H9 (cell line): ENCODE measurements around the gene LGMN. TPM values are rescaled to one million over a fixed set of nuclear protein-coding genes. Genes with fewer than 3 reads are reported as not detected.

Source experiments
- DNase-seq: peaks from one replicate; pipeline ENCODE4 v3.0.0-alpha.2; 2017
- H2AFZ ChIP-seq: one replicate; pipeline ENCODE4 v1.6.1; 2013; ENCODE audit warnings: mild to moderate bottlenecking, low read length, control low read depth, moderate library complexity
- H2AK5ac ChIP-seq: 2 replicates; pipeline ENCODE4 v1.6.1; 2013; ENCODE audit warnings: low read length, control low read depth, mixed read lengths; ENCODE audit not compliant: insufficient read length
- H2BK120ac ChIP-seq: one replicate; pipeline ENCODE4 v1.6.1; 2013; ENCODE audit warnings: low read depth, mild to moderate bottlenecking, low read length, control low read depth, inconsistent platforms; ENCODE audit not compliant: poor library complexity, severe bottlenecking
- H2BK12ac ChIP-seq: 2 replicates; pipeline ENCODE4 v1.6.1; 2013; ENCODE audit warnings: low read length, control low read depth, mixed read lengths, low read depth; ENCODE audit not compliant: insufficient read length
- H2BK15ac ChIP-seq: 2 replicates; pipeline ENCODE4 v1.6.1; 2013; ENCODE audit warnings: low read depth, low read length, control low read depth
- H2BK20ac ChIP-seq: one replicate; pipeline ENCODE4 v1.6.1; 2013; ENCODE audit warnings: low read depth, mild to moderate bottlenecking, low read length, control low read depth, inconsistent platforms; ENCODE audit not compliant: poor library complexity, severe bottlenecking
- H2BK5ac ChIP-seq: 2 replicates; pipeline ENCODE4 v1.6.1; 2013; ENCODE audit warnings: low read length, control low read depth, mixed read lengths; ENCODE audit not compliant: insufficient read length
- H3K14ac ChIP-seq: 2 replicates; pipeline ENCODE4 v1.6.1; 2013; ENCODE audit warnings: low read length, control low read depth; ENCODE audit not compliant: insufficient read depth
- H3K18ac ChIP-seq: 2 replicates; pipeline ENCODE4 v1.6.1; 2013; ENCODE audit warnings: low read depth, mild to moderate bottlenecking, mixed read lengths, low read length, control low read depth; ENCODE audit not compliant: insufficient read length
- H3K23ac ChIP-seq: 2 replicates; pipeline ENCODE4 v1.6.1; 2013; ENCODE audit warnings: low read length, control low read depth, mixed read lengths, low read depth; ENCODE audit not compliant: insufficient read length
- H3K23me2 ChIP-seq: 2 replicates; pipeline ENCODE4 v1.6.1; 2013; ENCODE audit warnings: low read depth, mild to moderate bottlenecking, mixed read lengths, low read length, control low read depth; ENCODE audit not compliant: insufficient read length, poor library complexity, severe bottlenecking
- H3K27ac ChIP-seq: 2 replicates; pipeline ENCODE4 v1.5.1; 2013; ENCODE audit warnings: low read length, control low read depth, mixed read lengths, low read depth; ENCODE audit not compliant: insufficient read length
- H3K27me3 ChIP-seq: 2 replicates; pipeline ENCODE4 v1.6.1; 2013; ENCODE audit warnings: low read length, control low read depth, inconsistent platforms; ENCODE audit not compliant: insufficient read depth
- H3K4ac ChIP-seq: 2 replicates; pipeline ENCODE4 v1.6.1; 2013; ENCODE audit warnings: low read depth, mild to moderate bottlenecking, control low read depth, inconsistent platforms, low read length, moderate library complexity
- H3K4me1 ChIP-seq: 2 replicates; pipeline ENCODE4 v1.6.1; 2013; ENCODE audit warnings: low read length, control low read depth, inconsistent platforms; ENCODE audit not compliant: insufficient read depth
- H3K4me2 ChIP-seq: 2 replicates; pipeline ENCODE4 v1.6.1; 2013; ENCODE audit warnings: low read length, control low read depth, mixed read lengths; ENCODE audit not compliant: insufficient read length, insufficient read depth
- H3K56ac ChIP-seq: 2 replicates; pipeline ENCODE4 v1.6.1; 2013; ENCODE audit warnings: low read depth, mild to moderate bottlenecking, mixed read lengths, low read length, control low read depth; ENCODE audit not compliant: insufficient read length
- H3K79me1 ChIP-seq: 2 replicates; pipeline ENCODE4 v1.6.1; 2013; ENCODE audit warnings: low read depth, mild to moderate bottlenecking, moderate library complexity, low read length, control low read depth, inconsistent platforms; ENCODE audit not compliant: insufficient read depth, poor library complexity, severe bottlenecking
- H3K79me2 ChIP-seq: 2 replicates; pipeline ENCODE4 v1.6.1; 2013; ENCODE audit warnings: low read length, control low read depth, inconsistent platforms; ENCODE audit not compliant: insufficient read depth
- H3K9ac ChIP-seq: 2 replicates; pipeline ENCODE4 v1.6.1; 2013; ENCODE audit warnings: low read length, control low read depth, mixed read lengths; ENCODE audit not compliant: insufficient read length; ENCODE audit errors: extremely low read depth
- H3K9me3 ChIP-seq: one replicate; pipeline ENCODE4 v1.6.1; 2013; ENCODE audit warnings: low read depth, low read length, inconsistent platforms; ENCODE audit not compliant: control insufficient read depth
- H3T11ph ChIP-seq: one replicate; pipeline ENCODE4 v1.6.1; 2013; ENCODE audit warnings: mild to moderate bottlenecking, low read length, control low read depth, inconsistent platforms
- H4K20me1 ChIP-seq: one replicate; pipeline ENCODE4 v1.6.1; 2013; ENCODE audit not compliant: control insufficient read depth, insufficient read length, insufficient read depth
- H4K5ac ChIP-seq: 2 replicates; pipeline ENCODE4 v1.6.1; 2013; ENCODE audit warnings: low read depth, mild to moderate bottlenecking, mixed read lengths, low read length, control low read depth; ENCODE audit not compliant: insufficient read length
- H4K8ac ChIP-seq: replicated peaks from 2 replicates; pipeline ENCODE4 v1.6.1; 2013; ENCODE audit warnings: low read length, control low read depth, mixed read lengths, low read depth; ENCODE audit not compliant: insufficient read length
- H4K91ac ChIP-seq: 2 replicates; pipeline ENCODE4 v1.6.1; 2013; ENCODE audit warnings: low read depth, mild to moderate bottlenecking, moderate library complexity, mixed read lengths, low read length, control low read depth; ENCODE audit not compliant: insufficient read length
- H3K27ac Mint-ChIP-seq, 3 experiments: 2 replicates in 2 of 3; 3 replicates in 1 of 3; pipeline ENCODE4 v1.8.0; 2020 to 2021; ENCODE audit warnings: mixed read lengths in 3 of 3, mild to moderate bottlenecking in 1 of 3, moderate library complexity in 1 of 3
- H3K27me3 Mint-ChIP-seq: 2 replicates; pipeline ENCODE4 v1.8.0; 2021; ENCODE audit warnings: low read depth, mild to moderate bottlenecking, moderate library complexity, mixed read lengths
- H3K36me3 Mint-ChIP-seq, 3 experiments: 2 replicates in 2 of 3; 3 replicates in 1 of 3; pipeline ENCODE4 v1.8.0; 2020 to 2021; ENCODE audit warnings: low read depth in 3 of 3, mixed read lengths in 3 of 3; ENCODE audit not compliant: insufficient read depth in 1 of 3
- H3K4me1 Mint-ChIP-seq, 2 experiments: 2 replicates each; pipeline ENCODE4 v1.8.0; 2020; ENCODE audit warnings: mixed read lengths in 2 of 2
- H3K4me3 Mint-ChIP-seq, 2 experiments: 2 replicates in 1 of 2; 3 replicates in 1 of 2; pipeline ENCODE4 v1.8.0; 2020 to 2021; ENCODE audit warnings: mild to moderate bottlenecking in 2 of 2, mixed read lengths in 2 of 2, moderate library complexity in 1 of 2
- H3K9me3 Mint-ChIP-seq, 2 experiments: 2 replicates in 1 of 2; 3 replicates in 1 of 2; pipeline ENCODE4 v1.8.0; 2020; ENCODE audit warnings: mild to moderate bottlenecking in 2 of 2, mixed read lengths in 2 of 2, moderate library complexity in 1 of 2
- CTCF ChIP-seq: fragments of 200-600 bp; sonication (generic); conservative IDR thresholded peaks from 3 replicates; pipeline ENCODE4 v1.8.0; 2021; ENCODE audit warnings: antibody characterized with exemption, mild to moderate bottlenecking
- WGBS: extraction: QIAGEN DNeasy Blood & Tissue Kit; methylation state at CpG from one replicate; pipeline ENCODE4 v1.1.7; 2013; ENCODE audit warnings: missing lambda C conversion rate, low lambda C conversion rate, mixed read lengths; ENCODE audit not compliant: insufficient read length; ENCODE audit errors: extremely low coverage; 5-methylcytosine and 5-hydroxymethylcytosine counted together
- total RNA-seq: library from RNA; stranded (reverse); gene quantifications from 2 replicates; pipeline ENCODE4 v1.2.1, GENCODE V29; 2021

The LGMN gene
- total RNA-seq, 1 experiment from 2014 or later: 55.3 TPM

- Mint-ChIP-seq H3K9me3 (peaks cover 0 to 3% of the 10 kb centered on the region in 2 experiments; a peak in 1 of 5 replicates), H3K4me1 (peaks cover 0 to 3% of the 10 kb centered on the region in 2 experiments; a peak in 2 of 4 replicates), H3K27me3 (no peaks in the 10 kb centered on the region), H3K4me3 (no peak overlapping the region; a peak in 1 of 5 replicates), H3K36me3 (peaks cover 18 to 45% (median 26%) of the 10 kb centered on the region in 3 experiments), H3K27ac (peak overlapping the region in 1 of 3 experiments; percentile 49; a peak in 1 of 7 replicates)
- WGBS: no CpG with 5 or more reads among the region's 14 CpGs
- Histone ChIP-seq H3K14ac (no peak overlapping the region), H3K4me2 (no peak overlapping the region), H3K27me3 (no peaks in the 10 kb centered on the region), H3K56ac (no peak overlapping the region), H3K23ac (no peak overlapping the region), H2BK5ac (no peak overlapping the region), H3K9ac (no peak overlapping the region), H3K23me2 (no peaks in the 10 kb centered on the region), H3K4me1 (no peaks in the 10 kb centered on the region), H3K79me1 (no peaks in the 10 kb centered on the region), H2BK20ac (no peak overlapping the region), H3K4ac (no peak overlapping the region), H4K20me1 (no peaks in the 10 kb centered on the region), H2AK5ac (no peak overlapping the region), H3K27ac (no peak overlapping the region), H3T11ph (no peak overlapping the region), H3K9me3 (no peaks in the 10 kb centered on the region), H4K8ac (no peak overlapping the region), H3K79me2 (no peaks in the 10 kb centered on the region; the same call in 1 of the 2 replicates), H2BK120ac (no peak overlapping the region), H4K5ac (no peak overlapping the region), H3K18ac (no peak overlapping the region), H4K91ac (no peak overlapping the region), H2BK12ac (no peak overlapping the region), H2BK15ac (no peak overlapping the region), H2AFZ (no peak overlapping the region)
- no peak for TF ChIP-seq CTCF
- DNase-seq: no peak
These were observed 23.7 kb downstream of the LGMN start for GRCh38 chr14:92724516-92725340.
